OCI-LY1 (cell line): ENCODE results near the gene BLOC1S5.

ENCODE experiments used
- CTCF ChIP-seq: fragments of 200-600 bp; sonication (generic), shearing (Covaris generic); IDR thresholded peaks from 2 replicates; pipeline ENCODE4 v1.5.1; 2017; ENCODE audit warnings: mild to moderate bottlenecking, antibody characterized with exemption, low read length, moderate library complexity, mixed read lengths
- EZH2 ChIP-seq: fragments of 200-600 bp; sonication (generic), shearing (Covaris generic); IDR thresholded peaks from 2 replicates; pipeline ENCODE4 v1.8.0; 2017; ENCODE audit warnings: borderline replicate concordance, mixed run types, mild to moderate bottlenecking, antibody characterized with exemption, low read length, moderate library complexity, mixed read lengths

DNA sequence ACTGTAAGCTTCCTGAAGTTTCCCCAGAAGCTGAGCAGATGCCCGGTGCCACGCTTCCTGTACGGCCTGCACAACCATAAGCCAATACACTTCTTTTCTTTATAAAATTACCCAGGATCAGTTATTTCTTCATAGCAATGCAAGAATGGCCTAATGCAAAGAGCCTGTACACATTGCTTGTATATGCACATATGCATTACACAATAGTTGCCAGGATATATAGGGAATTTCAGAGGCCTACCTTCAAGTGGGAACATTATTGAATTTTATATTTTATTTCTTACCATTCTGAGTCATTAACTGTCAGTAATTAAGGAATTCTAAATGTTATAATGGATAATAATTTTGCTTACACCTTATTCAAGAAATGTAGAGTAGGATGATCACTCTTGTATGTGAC is 93.6 kb downstream of the BLOC1S5 start:
- TF ChIP-seq EZH2, result no peak
- no peak for TF ChIP-seq CTCF
